ENCODE measurements around the gene PPIH.
A peak's percentile ranks its signal among the peaks of the same experiment; 100 is the strongest.
"Not testable (repeated sequence)": the region's sequence is repeated elsewhere in the genome, so short reads cannot be mapped to it uniquely, and the experiment has no call there.

The PPIH gene

GRCh38 chr1:42682739-42683531 lies 24.7 kb downstream of the PPIH start:
- peak; percentile 30 to 31 for DNase-seq

GRCh38 chr1:42684139-42684538 lies 25.9 kb downstream of the PPIH start:
- DNase-seq, result peak; percentile 15 to 25

GRCh38 chr1:42686418-42686817 lies 28.2 kb downstream of the PPIH start:
- no peak for DNase-seq

GRCh38 chr1:42689912-42690311 lies 31.7 kb downstream of the PPIH start:
- DNase-seq, result no peak

GRCh38 chr1:42690477-42691156 lies 32.4 kb downstream of the PPIH start:
- DNase-seq, result no peak

GRCh38 chr1:42691157-42691498 lies 32.9 kb downstream of the PPIH start:
- DNase-seq, result no peak

GRCh38 chr1:42692461-42692860 lies 34.2 kb downstream of the PPIH start:
- no peak for DNase-seq

GRCh38 chr1:42692911-42693310 lies 34.7 kb downstream of the PPIH start:
- DNase-seq, result no peak

GRCh38 chr1:42698081-42698813 lies 40.0 kb downstream of the PPIH start:
- DNase-seq, result no peak

- no peak for DNase-seq
Observed at GRCh38 chr1:42700006-42700405, 41.8 kb downstream of the PPIH start.

- DNase-seq, result no peak
Observed at GRCh38 chr1:42703888-42704464, 45.8 kb downstream of the PPIH start.

GRCh38 chr1:42712808-42713207 lies 54.6 kb downstream of the PPIH start:
- DNase-seq, result not testable (repeated sequence)

- no peak for DNase-seq
Observed at GRCh38 chr1:42713293-42713692, 55.1 kb downstream of the PPIH start.

GRCh38 chr1:42714441-42714840 lies 56.2 kb downstream of the PPIH start:
- DNase-seq, result not testable (repeated sequence)

- DNase-seq, result no peak
Observed at GRCh38 chr1:42720868-42721267, 62.6 kb downstream of the PPIH start.

GRCh38 chr1:42721926-42722325 lies 63.7 kb downstream of the PPIH start:
- no peak for DNase-seq

GRCh38 chr1:42722403-42722802 lies 64.2 kb downstream of the PPIH start:
- DNase-seq, result not testable (repeated sequence)

- no peak for DNase-seq
Observed at GRCh38 chr1:42723511-42723910, 65.3 kb downstream of the PPIH start.

GRCh38 chr1:42725820-42726219 lies 67.6 kb downstream of the PPIH start:
- DNase-seq, result not testable (repeated sequence)
